Left lung (tissue), 10 donors: ENCODE data around the gene ANLN. TPM values are rescaled to one million over a fixed set of nuclear protein-coding genes. Genes with fewer than 3 reads are reported as not detected.

Experiments
- ATAC-seq: fragments of 200-7000 bp; cut with Tn5 transposase; one replicate; pipeline ENCODE4 v1.9.1; 2020; ENCODE audit warnings: moderate library complexity
- DNase-seq, 4 donors: peaks; one replicate each; pipeline ENCODE4 v3.0.0-alpha.2; 2013 to 2020
- H3K27ac ChIP-seq, 2 donors: fragments of 200-600 bp; sonication (generic) in 1 of 2; one replicate each; pipeline versions ENCODE4 v1.5.0 to v1.8.0; 2020 to 2021
- H3K27me3 ChIP-seq, 2 donors: fragments of 200-600 bp; sonication (generic) in 1 of 2; one replicate each; pipeline versions ENCODE4 v1.5.0 to v1.8.0; 2020 to 2021
- H3K36me3 ChIP-seq, 2 donors: fragments of 200-600 bp; sonication (generic) in 1 of 2; one replicate each; pipeline versions ENCODE4 v1.5.0 to v1.8.0; 2020 to 2021
- H3K4me1 ChIP-seq, 2 donors: fragments of 200-600 bp; one replicate each; pipeline ENCODE4 v1.8.0; 2021
- H3K4me3 ChIP-seq, 2 donors: fragments of 200-600 bp; sonication (generic) in 1 of 2; one replicate each; pipeline versions ENCODE4 v1.5.0 to v1.8.0; 2020 to 2021; ENCODE audit warnings: mild to moderate bottlenecking in 1 of 2
- H3K9me3 ChIP-seq, 2 donors: fragments of 200-600 bp; sonication (generic) in 1 of 2; one replicate each; pipeline versions ENCODE4 v1.5.0 to v1.8.0; 2020 to 2021
- intact Hi-C, 2 donors: fragments of 100-400 bp; cut with DNase I; formaldehyde crosslinking; loops; one replicate each; pipeline versions ENCODE4 v1.11.2 to v1.14.2; 2022
- polyA plus RNA-seq, 6 donors: library from polyadenylated mRNA; unstranded; fragments of 120-200 nt; gene quantifications; one replicate each; pipeline ENCODE4 v1.2.1, GENCODE V29; 2013; ENCODE audit not compliant: insufficient read length in 6 of 6
- total RNA-seq, 2 donors: library from RNA; stranded (reverse); fragmentation: NEBNext Ultra II Directional; extraction: Animal tissue kit (Norgen Biotek cat#: 25700); gene quantifications; one replicate each; pipeline ENCODE4 v1.2.1, GENCODE V29; 2021
- TF ChIP-seq, protein P1 (sequence below), 2 donors: fragments of 200-600 bp; sonication (generic) in 1 of 2; IDR thresholded peaks; one replicate each; pipeline versions ENCODE4 v1.5.0 to v1.8.0; 2021; ENCODE audit warnings: antibody characterized with exemption in 2 of 2
- donor health status: DM: no; HTN: yes; CAD: no.
- donor health status: DM: no; HTN: no; CAD: no.

Gene ANLN
- total and polyA plus RNA-seq, 8 donors, result 9.0 to 68.5 (median 33.5) TPM

DNA sequence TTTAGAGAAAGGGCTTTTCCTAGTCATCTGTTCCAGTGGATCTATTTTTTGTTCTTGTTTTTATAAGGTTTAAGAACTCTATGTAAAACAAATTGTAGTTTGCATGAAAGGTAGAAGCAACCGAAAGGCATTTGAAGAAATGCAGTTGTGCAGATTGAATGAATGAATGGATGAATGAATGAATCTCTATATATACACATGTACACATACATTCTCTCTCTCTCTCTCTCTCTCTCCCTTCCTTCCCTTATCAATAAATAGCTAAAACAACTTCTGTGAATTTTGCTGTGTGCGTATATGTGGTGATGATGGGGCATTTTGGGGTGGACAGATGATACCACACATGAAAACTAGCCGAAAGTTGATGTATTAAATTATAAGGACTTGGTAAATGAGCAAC lies 32.4 kb downstream of the ANLN start:
- Histone ChIP-seq H3K4me1 (no peaks in the 10 kb centered on the region), H3K9me3 (no peaks in the 10 kb centered on the region), H3K36me3 (peaks cover 0 to 6% of the 10 kb centered on the region in 2 donors), H3K4me3 (no peak overlapping the region), H3K27ac (no peak overlapping the region), H3K27me3 (no peaks in the 10 kb centered on the region)
- no peak for ATAC-seq
- intact Hi-C loops, result no loop called here
- TF ChIP-seq, protein P1, sequence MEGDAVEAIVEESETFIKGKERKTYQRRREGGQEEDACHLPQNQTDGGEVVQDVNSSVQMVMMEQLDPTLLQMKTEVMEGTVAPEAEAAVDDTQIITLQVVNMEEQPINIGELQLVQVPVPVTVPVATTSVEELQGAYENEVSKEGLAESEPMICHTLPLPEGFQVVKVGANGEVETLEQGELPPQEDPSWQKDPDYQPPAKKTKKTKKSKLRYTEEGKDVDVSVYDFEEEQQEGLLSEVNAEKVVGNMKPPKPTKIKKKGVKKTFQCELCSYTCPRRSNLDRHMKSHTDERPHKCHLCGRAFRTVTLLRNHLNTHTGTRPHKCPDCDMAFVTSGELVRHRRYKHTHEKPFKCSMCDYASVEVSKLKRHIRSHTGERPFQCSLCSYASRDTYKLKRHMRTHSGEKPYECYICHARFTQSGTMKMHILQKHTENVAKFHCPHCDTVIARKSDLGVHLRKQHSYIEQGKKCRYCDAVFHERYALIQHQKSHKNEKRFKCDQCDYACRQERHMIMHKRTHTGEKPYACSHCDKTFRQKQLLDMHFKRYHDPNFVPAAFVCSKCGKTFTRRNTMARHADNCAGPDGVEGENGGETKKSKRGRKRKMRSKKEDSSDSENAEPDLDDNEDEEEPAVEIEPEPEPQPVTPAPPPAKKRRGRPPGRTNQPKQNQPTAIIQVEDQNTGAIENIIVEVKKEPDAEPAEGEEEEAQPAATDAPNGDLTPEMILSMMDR (IDR thresholded peaks at IDR 0.05), result no peak
- DNase-seq, result no peak

DNA sequence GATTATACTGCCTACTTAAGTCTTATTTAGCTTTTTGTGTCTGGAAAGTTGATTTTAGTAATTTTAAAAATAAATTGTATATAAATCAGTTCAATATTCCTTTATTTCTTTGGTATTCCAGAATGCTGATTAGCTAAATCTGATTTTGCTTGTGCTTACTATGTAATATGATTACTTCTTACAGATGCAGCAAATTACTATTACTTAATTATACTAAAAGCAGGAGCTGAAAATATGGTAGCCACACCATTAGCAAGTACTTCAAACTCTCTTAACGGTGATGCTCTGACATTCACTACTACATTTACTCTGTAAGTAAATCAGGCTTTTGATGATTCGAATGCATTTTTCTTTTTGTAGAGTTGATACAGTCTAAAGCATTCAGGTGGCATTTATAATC lies 34.0 kb downstream of the ANLN start:
- TF ChIP-seq, protein P1 (IDR thresholded peaks at IDR 0.05), result no peak
- no peaks in the 10 kb centered on the region for H3K27me3 ChIP-seq
- intact Hi-C loops, result no loop called here
- H3K27ac ChIP-seq, result no peak overlapping the region
- no peaks in the 10 kb centered on the region for H3K4me1 ChIP-seq
- H3K9me3 ChIP-seq, result no peaks in the 10 kb centered on the region
- DNase-seq (no peak), ATAC-seq (no peak)
- H3K36me3 ChIP-seq, result peaks cover 0 to 6% of the 10 kb centered on the region in 2 donors
- no peak overlapping the region for H3K4me3 ChIP-seq

DNA sequence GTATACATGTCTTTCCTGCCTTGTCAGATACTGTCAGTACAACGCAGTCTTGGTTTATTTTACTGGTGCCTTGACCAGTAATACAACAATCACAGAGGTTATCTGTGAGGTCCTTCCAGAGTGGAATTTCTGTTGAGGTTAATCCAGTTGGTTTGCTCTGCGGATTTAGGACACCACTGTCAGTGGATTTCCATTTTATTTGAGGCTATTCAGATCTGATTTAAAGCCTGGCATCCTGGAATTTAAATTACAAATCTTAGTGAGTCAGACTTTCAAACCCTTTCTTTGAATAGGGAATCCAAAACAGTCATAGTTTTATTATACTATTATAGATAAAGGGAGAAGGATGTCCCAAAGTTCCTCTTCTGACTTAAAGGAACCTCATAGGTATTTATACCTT lies 40.5 kb downstream of the ANLN start:
- DNase-seq (no peak), ATAC-seq (no peak)
- Histone ChIP-seq H3K27ac (no peak overlapping the region), H3K4me1 (no peaks in the 10 kb centered on the region), H3K9me3 (peaks cover 0 to 10% of the 10 kb centered on the region in 2 donors), H3K4me3 (no peak overlapping the region), H3K27me3 (no peaks in the 10 kb centered on the region), H3K36me3 (peaks cover 0 to 12% of the 10 kb centered on the region in 2 donors)
- TF ChIP-seq, protein P1 (IDR thresholded peaks at IDR 0.05), result no peak
- intact Hi-C loops, result no loop called here

DNA sequence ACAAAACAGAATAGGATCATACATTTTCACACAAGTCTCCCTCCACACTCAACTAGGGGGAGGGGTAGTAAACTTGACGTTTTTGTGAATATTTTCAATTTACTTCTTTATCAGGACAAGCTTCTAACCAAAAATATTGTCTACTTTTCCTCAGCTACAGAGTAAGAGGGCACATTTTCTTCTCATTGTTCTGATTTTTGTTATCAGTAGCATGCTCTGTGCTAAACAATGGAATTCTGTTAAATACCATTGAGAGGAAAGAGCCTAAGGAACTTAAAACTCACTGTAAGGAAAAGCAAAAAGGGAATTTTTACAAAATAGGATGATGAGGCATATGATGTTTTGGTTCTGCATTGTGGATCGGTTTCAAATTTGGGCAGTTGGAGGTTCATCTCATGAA lies 41.2 kb downstream of the ANLN start:
- intact Hi-C loops, result no loop called here
- no peaks in the 10 kb centered on the region for H3K4me1 ChIP-seq
- H3K27ac ChIP-seq, result no peak overlapping the region
- H3K4me3 ChIP-seq, result no peak overlapping the region
- no peak for ATAC-seq
- H3K9me3 ChIP-seq, result peaks cover 0 to 10% of the 10 kb centered on the region in 2 donors
- peaks cover 0 to 12% of the 10 kb centered on the region in 2 donors for H3K36me3 ChIP-seq
- TF ChIP-seq, protein P1 (IDR thresholded peaks at IDR 0.05), result no peak
- H3K27me3 ChIP-seq, result no peaks in the 10 kb centered on the region
- DNase-seq, result no peak

DNA sequence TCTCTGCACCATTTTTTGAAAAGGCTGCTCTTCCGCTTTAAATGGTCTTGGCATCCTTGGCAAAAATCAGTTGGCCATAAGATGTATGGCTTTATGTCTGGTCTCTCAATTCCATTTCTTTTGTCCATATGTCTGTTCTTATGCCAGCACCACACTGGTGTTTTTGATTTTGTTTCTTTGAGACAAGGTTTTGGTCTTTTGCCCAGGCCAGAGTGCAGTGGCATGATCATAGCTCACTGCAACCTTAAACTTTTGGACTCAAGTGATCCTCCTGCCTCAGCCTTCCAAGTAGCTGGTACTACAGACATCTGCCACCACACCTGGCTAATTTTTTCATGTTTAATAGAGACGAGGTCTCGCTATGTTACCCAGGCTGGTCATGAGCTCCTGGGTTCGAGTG lies 48.5 kb downstream of the ANLN start:
- Histone ChIP-seq H3K9me3 (no peaks in the 10 kb centered on the region), H3K4me3 (no peak overlapping the region), H3K4me1 (peaks cover 0 to 6% of the 10 kb centered on the region in 2 donors), H3K27ac (no peak overlapping the region), H3K36me3 (peaks cover 0 to 3% of the 10 kb centered on the region in 2 donors), H3K27me3 (no peaks in the 10 kb centered on the region)
- TF ChIP-seq, protein P1 (IDR thresholded peaks at IDR 0.05), result no peak
- DNase-seq (no peak), ATAC-seq (no peak)
- intact Hi-C loops, result no loop called here
